ENCODE results near the gene DGCR2. TPM values are rescaled to one million over a fixed set of nuclear protein-coding genes. Genes with fewer than 3 reads are reported as not detected.

Gene DGCR2
- total and polyA plus RNA-seq, 10 donors, result 9.5 to 60.7 (median 49.3) TPM

GRCh38 chr22:19120829-19121630 lies 1.2 kb downstream of the DGCR2 start:
- Histone ChIP-seq H3K9me3 (no peaks in the 10 kb centered on the region), H3K27ac (peak overlapping the region; percentile 84 to 96 (median 94)), H3K27me3 (replicated peaks in 1 of 7) (no peaks in the 10 kb centered on the region), H3K36me3 (peaks cover 0 to 13% (median 0%) of the 10 kb centered on the region in 6 donors), H3K4me3 (peak overlapping the region; percentile 86 to 99 (median 97)), H3K4me1 (peaks cover 42 to 68% (median 64%) of the 10 kb centered on the region in 6 donors)
- peak; percentile 77 for DNase-seq
- TF ChIP-seq POLR2AphosphoS5 (IDR thresholded peaks at IDR 0.05), result peak in 1 of 3 donors; percentile 35
- TF ChIP-seq CTCF (IDR thresholded peaks at IDR 0.05 in 8 of 11, conservative IDR thresholded peaks at IDR 0.05 in 3 of 11), result no peak
- TF ChIP-seq POLR2A (IDR thresholded peaks at IDR 0.05), result no peak
- intact Hi-C loops (cut with DNase I; ENCODE audit: low total_unique reads), result no loop called here
- 24 to 29% (median 24%) methylated on average over 22 to 23 of the region's 23 CpGs for WGBS, 5 donors

GRCh38 chr22:19119949-19120348 lies 2.3 kb downstream of the DGCR2 start:
- no peaks in the 10 kb centered on the region for H3K9me3 ChIP-seq
- peaks cover 42 to 78% (median 72%) of the 10 kb centered on the region in 6 donors for H3K4me1 ChIP-seq
- no peaks in the 10 kb centered on the region for H3K27me3 ChIP-seq (replicated peaks in 1 of 7)
- peak; percentile 62 for DNase-seq
- intact Hi-C loops (cut with DNase I; ENCODE audit: low total_unique reads), result no loop called here
- peak overlapping the region in 1 of 8 donors; percentile 30 for H3K27ac ChIP-seq
- TF ChIP-seq CTCF (IDR thresholded peaks at IDR 0.05 in 8 of 11, conservative IDR thresholded peaks at IDR 0.05 in 3 of 11) (no peak), POLR2A (IDR thresholded peaks at IDR 0.05) (no peak), POLR2AphosphoS5 (IDR thresholded peaks at IDR 0.05) (no peak)
- 82 to 88% (median 86%) methylated on average over 7 to 8 of the region's 8 CpGs for WGBS, 5 donors
- H3K4me3 ChIP-seq, result peak overlapping the region in 1 of 8 donors; percentile 98
- peaks cover 0 to 24% (median 0%) of the 10 kb centered on the region in 6 donors for H3K36me3 ChIP-seq

GRCh38 chr22:19118329-19118880 lies 3.8 kb downstream of the DGCR2 start:
- Histone ChIP-seq H3K27ac (peak overlapping the region in 2 of 8 donors; percentile 9 to 41), H3K27me3 (replicated peaks in 1 of 7) (no peaks in the 10 kb centered on the region), H3K36me3 (peaks cover 0 to 25% (median 0%) of the 10 kb centered on the region in 6 donors), H3K4me1 (peaks cover 42 to 92% (median 79%) of the 10 kb centered on the region in 6 donors), H3K9me3 (no peaks in the 10 kb centered on the region), H3K4me3 (no peak overlapping the region)
- TF ChIP-seq POLR2A (IDR thresholded peaks at IDR 0.05) (no peak), POLR2AphosphoS5 (IDR thresholded peaks at IDR 0.05) (no peak), CTCF (IDR thresholded peaks at IDR 0.05 in 8 of 11, conservative IDR thresholded peaks at IDR 0.05 in 3 of 11) (no peak)
- peak; percentile 71 for DNase-seq
- 69 to 82% (median 76%) methylated on average over 4 of the region's 4 CpGs for WGBS, 5 donors
- intact Hi-C loops (cut with DNase I; ENCODE audit: low total_unique reads), result no loop called here

GRCh38 chr22:19117111-19117512 lies 5.1 kb downstream of the DGCR2 start:
- Histone ChIP-seq H3K27ac (no peak overlapping the region), H3K4me1 (peaks cover 38 to 96% (median 70%) of the 10 kb centered on the region in 6 donors), H3K4me3 (no peak overlapping the region), H3K9me3 (no peaks in the 10 kb centered on the region), H3K36me3 (peaks cover 0 to 25% (median 0%) of the 10 kb centered on the region in 6 donors), H3K27me3 (replicated peaks in 1 of 7) (no peaks in the 10 kb centered on the region)
- 59 to 71% (median 63%) methylated on average over 9 of the region's 9 CpGs for WGBS, 5 donors
- intact Hi-C loops (cut with DNase I; ENCODE audit: low total_unique reads), result no loop called here
- peak; percentile 54 for DNase-seq
- TF ChIP-seq POLR2AphosphoS5 (IDR thresholded peaks at IDR 0.05) (no peak), POLR2A (IDR thresholded peaks at IDR 0.05) (no peak), CTCF (IDR thresholded peaks at IDR 0.05 in 8 of 11, conservative IDR thresholded peaks at IDR 0.05 in 3 of 11) (no peak)

Measured in spleen (tissue), 11 donors.